Measurements from ENCODE around the gene TMEM271. TPM values are rescaled to one million over a fixed set of nuclear protein-coding genes. Genes with fewer than 3 reads are reported as not detected.

TMEM271 gene
- total RNA-seq, 1 experiment from 2014 or later = not detected

DNA sequence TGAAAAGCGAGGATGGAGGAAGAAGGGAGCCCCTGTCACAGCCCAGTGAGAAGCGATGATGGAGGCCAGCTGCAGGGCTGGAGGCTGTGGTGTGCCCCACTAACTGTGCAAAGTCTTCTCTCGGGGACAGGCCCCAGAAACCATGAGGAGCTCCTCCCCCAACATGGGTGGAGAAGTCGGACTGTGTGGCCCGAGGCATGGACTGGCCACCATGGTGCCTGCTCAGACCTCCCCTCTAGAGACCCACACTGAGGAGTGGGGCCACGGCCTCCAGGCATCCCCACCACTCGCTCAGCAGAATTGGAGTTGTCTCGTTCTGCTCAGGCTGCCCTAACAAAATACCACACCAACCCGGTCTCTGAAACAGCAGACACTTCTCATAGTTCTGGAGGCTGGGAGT is 37.0 kb upstream of the TMEM271 start:
- Mint-ChIP-seq H3K36me3 (ENCODE audit: insufficient read depth, unreplicated experiment) (no peaks in the 10 kb centered on the region), H3K4me1 (ENCODE audit: low read depth, unreplicated experiment) (peaks cover 12% of the 10 kb centered on the region), H3K9me3 (ENCODE audit: unreplicated experiment) (peaks cover 22% of the 10 kb centered on the region), H3K4me3 (ENCODE audit: unreplicated experiment) (no peak overlapping the region), H3K27ac (ENCODE audit: unreplicated experiment) (no peak overlapping the region), H3K27me3 (ENCODE audit: insufficient read depth, unreplicated experiment) (peaks cover 21% of the 10 kb centered on the region)
- no peaks in the 10 kb centered on the region for H3K27me3 ChIP-seq (replicated peaks; ENCODE audit: control insufficient read depth, insufficient read depth, low read length)
- ChIA-PET CTCF (no interaction called here), POLR2A (no interaction called here)
- intact Hi-C loops (cut with micrococcal nuclease; ENCODE audit: unreplicated experiment) = no loop called here
- H3K4me3 ChIP-seq (ENCODE audit: low read depth, low read length) = no peak overlapping the region
- TF ChIP-seq, protein P1, sequence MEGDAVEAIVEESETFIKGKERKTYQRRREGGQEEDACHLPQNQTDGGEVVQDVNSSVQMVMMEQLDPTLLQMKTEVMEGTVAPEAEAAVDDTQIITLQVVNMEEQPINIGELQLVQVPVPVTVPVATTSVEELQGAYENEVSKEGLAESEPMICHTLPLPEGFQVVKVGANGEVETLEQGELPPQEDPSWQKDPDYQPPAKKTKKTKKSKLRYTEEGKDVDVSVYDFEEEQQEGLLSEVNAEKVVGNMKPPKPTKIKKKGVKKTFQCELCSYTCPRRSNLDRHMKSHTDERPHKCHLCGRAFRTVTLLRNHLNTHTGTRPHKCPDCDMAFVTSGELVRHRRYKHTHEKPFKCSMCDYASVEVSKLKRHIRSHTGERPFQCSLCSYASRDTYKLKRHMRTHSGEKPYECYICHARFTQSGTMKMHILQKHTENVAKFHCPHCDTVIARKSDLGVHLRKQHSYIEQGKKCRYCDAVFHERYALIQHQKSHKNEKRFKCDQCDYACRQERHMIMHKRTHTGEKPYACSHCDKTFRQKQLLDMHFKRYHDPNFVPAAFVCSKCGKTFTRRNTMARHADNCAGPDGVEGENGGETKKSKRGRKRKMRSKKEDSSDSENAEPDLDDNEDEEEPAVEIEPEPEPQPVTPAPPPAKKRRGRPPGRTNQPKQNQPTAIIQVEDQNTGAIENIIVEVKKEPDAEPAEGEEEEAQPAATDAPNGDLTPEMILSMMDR (IDR thresholded peaks at IDR 0.05; ENCODE audit: insufficient read depth in 1 of 2, low read depth in 1 of 2, low read length in 1 of 2, severe bottlenecking in 1 of 2, unreplicated experiment in 1 of 2) = no peak
- peaks cover 15% of the 10 kb centered on the region; the same call in 1 of the 2 replicates for H3K4me1 ChIP-seq
- H3K36me3 ChIP-seq (ENCODE audit: control insufficient read depth, insufficient read depth, low read length) = no peaks in the 10 kb centered on the region
- 0 out of 2 replicates have a peak, but pooled peaks cover 4% of the 10 kb centered on the region for H3K9me3 ChIP-seq
- no TSS peak for BruUV-seq (replicated peaks)
- DNase-seq = no peak

DNA sequence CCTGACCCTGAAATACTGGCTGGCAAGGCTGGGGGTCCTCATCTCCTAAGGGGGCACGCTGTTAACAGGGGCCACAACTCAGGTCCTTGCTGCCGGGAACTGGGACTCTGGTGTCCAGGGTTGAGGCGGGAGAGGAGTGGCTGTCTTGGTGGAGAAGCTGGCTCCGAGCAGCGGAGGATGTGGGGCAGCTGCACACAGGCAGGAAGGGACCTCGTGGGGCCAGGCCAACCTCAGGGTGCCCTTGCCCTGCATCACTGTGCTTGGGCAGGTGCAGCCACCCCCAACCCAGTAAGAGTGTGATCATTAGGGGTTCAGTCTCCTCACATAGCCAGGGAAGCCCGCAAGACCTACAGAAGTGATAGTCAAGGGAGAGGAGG is 36.6 kb upstream of the TMEM271 start:
- H3K27me3 ChIP-seq (replicated peaks; ENCODE audit: control insufficient read depth, insufficient read depth, low read length) = no peaks in the 10 kb centered on the region

DNA sequence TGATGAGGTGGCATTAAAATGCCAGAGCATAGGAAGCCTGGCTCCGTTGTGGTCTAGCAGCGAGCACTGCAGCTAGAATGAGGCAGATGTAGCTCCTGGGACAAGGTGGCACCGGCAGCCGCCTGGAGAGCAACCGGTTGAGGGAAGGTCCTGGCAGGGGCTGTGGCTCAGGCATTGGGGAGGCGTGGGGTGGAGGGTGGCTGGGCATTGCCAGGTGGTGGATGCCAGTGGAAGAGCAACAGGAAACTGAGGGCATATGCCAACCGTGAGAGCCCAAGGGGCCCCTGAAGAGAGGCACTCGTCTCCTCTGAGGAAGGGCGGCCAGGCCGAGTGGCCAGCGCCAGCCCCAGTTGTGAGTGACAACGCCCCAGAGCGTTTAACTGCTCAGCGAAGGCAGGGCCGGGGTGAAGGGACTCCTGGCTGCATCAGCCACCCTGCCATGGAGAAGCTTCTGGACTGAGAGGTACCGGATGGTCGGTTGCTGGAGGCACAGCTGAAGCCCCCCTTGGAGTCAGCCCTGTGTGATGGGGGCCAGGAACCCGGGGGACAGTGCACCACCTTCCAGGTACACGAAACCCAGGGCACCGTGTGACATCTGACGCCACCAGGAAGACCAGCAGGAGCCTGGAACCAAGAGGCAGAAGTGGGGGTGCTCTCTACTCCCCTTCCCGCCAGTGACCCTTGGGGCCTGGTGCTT is 36.1 kb upstream of the TMEM271 start:
- H3K27me3 ChIP-seq (replicated peaks; ENCODE audit: control insufficient read depth, insufficient read depth, low read length) = no peaks in the 10 kb centered on the region
- DNase-seq = no peak
- H3K4me3 ChIP-seq (ENCODE audit: low read depth, low read length) = no peak overlapping the region
- no TSS peak for BruUV-seq (replicated peaks)
- H3K9me3 ChIP-seq = no peaks in the 10 kb centered on the region
- Mint-ChIP-seq H3K4me3 (ENCODE audit: unreplicated experiment) (no peak overlapping the region), H3K36me3 (ENCODE audit: insufficient read depth, unreplicated experiment) (no peaks in the 10 kb centered on the region), H3K27ac (ENCODE audit: unreplicated experiment) (no peak overlapping the region), H3K27me3 (ENCODE audit: insufficient read depth, unreplicated experiment) (peaks cover 21% of the 10 kb centered on the region), H3K4me1 (ENCODE audit: low read depth, unreplicated experiment) (peaks cover 6% of the 10 kb centered on the region), H3K9me3 (ENCODE audit: unreplicated experiment) (peaks cover 22% of the 10 kb centered on the region)
- H3K4me1 ChIP-seq = 0 out of 2 replicates have a peak, but pooled peaks cover 6% of the 10 kb centered on the region
- POLR2A ChIA-PET = interaction anchor here (0.7 kb wide), 1 partner anchor 55 kb away, joined by 6 read pairs; no protein-coding TSS in a partner anchor
- H3K36me3 ChIP-seq (ENCODE audit: control insufficient read depth, insufficient read depth, low read length) = no peaks in the 10 kb centered on the region
- intact Hi-C loops (cut with micrococcal nuclease; ENCODE audit: unreplicated experiment) = no loop called here
- TF ChIP-seq, protein P1 (IDR thresholded peaks at IDR 0.05; ENCODE audit: insufficient read depth in 1 of 2, low read depth in 1 of 2, low read length in 1 of 2, severe bottlenecking in 1 of 2, unreplicated experiment in 1 of 2) = no peak
- CTCF ChIA-PET = no interaction called here

More for the DNA sequence above, 36.6 kb upstream of the TMEM271 start:
- Mint-ChIP-seq H3K27ac (ENCODE audit: unreplicated experiment) (no peak overlapping the region), H3K4me3 (ENCODE audit: unreplicated experiment) (no peak overlapping the region), H3K9me3 (ENCODE audit: unreplicated experiment) (peaks cover 22% of the 10 kb centered on the region), H3K4me1 (ENCODE audit: low read depth, unreplicated experiment) (peaks cover 10% of the 10 kb centered on the region), H3K27me3 (ENCODE audit: insufficient read depth, unreplicated experiment) (peaks cover 21% of the 10 kb centered on the region), H3K36me3 (ENCODE audit: insufficient read depth, unreplicated experiment) (no peaks in the 10 kb centered on the region)
- H3K4me1 ChIP-seq = peaks cover 11% of the 10 kb centered on the region; the same call in 1 of the 2 replicates
- BruUV-seq (replicated peaks) = no TSS peak
- no peak for DNase-seq
- H3K4me3 ChIP-seq (ENCODE audit: low read depth, low read length) = no peak overlapping the region
- no peaks in the 10 kb centered on the region for H3K36me3 ChIP-seq (ENCODE audit: control insufficient read depth, insufficient read depth, low read length)
- 0 out of 2 replicates have a peak, but pooled peaks cover 3% of the 10 kb centered on the region for H3K9me3 ChIP-seq
- ChIA-PET POLR2A (no interaction called here), CTCF (no interaction called here)
- TF ChIP-seq, protein P1 (IDR thresholded peaks at IDR 0.05; ENCODE audit: insufficient read depth in 1 of 2, low read depth in 1 of 2, low read length in 1 of 2, severe bottlenecking in 1 of 2, unreplicated experiment in 1 of 2) = no peak
- intact Hi-C loops (cut with micrococcal nuclease; ENCODE audit: unreplicated experiment) = no loop called here
